ENCODE measurements around the gene ACTR2. TPM values are rescaled to one million over a fixed set of nuclear protein-coding genes. Genes with fewer than 3 reads are reported as not detected.

ACTR2 gene
- total RNA-seq, 4 donors from 2014 or later: 58.6 to 86.1 (median 80.0) TPM

DNA sequence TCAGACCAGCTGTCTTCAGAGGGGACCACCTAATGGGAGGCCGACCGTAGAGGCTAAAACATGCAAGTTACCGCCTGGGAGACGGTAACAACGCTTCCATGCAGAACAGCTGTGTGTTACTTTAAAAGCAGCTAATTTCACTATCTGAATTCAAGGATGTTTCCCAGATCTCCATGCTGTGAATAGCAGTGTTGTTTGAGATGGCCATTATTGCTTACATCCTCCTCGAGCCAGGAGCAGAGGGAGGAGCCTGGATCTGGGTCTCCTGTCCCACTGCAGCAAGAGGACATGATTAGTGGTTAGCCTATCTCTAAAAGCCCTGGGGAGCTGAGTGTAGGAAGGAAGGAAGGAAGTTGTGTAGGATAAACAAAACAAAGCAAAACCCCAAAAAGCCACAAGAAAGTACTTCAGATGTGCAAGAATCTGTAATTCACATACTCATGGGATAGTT is 50.9 kb downstream of the ACTR2 start:
- Histone ChIP-seq H3K27me3 (no peaks in the 10 kb centered on the region), H3K4me3 (no peak overlapping the region), H3K27ac (no peak overlapping the region), H3K4me1 (peaks cover 0 to 33% (median 5%) of the 10 kb centered on the region in 4 donors), H3K36me3 (no peaks in the 10 kb centered on the region), H3K9me3 (no peaks in the 10 kb centered on the region)
- TF ChIP-seq, protein P1, sequence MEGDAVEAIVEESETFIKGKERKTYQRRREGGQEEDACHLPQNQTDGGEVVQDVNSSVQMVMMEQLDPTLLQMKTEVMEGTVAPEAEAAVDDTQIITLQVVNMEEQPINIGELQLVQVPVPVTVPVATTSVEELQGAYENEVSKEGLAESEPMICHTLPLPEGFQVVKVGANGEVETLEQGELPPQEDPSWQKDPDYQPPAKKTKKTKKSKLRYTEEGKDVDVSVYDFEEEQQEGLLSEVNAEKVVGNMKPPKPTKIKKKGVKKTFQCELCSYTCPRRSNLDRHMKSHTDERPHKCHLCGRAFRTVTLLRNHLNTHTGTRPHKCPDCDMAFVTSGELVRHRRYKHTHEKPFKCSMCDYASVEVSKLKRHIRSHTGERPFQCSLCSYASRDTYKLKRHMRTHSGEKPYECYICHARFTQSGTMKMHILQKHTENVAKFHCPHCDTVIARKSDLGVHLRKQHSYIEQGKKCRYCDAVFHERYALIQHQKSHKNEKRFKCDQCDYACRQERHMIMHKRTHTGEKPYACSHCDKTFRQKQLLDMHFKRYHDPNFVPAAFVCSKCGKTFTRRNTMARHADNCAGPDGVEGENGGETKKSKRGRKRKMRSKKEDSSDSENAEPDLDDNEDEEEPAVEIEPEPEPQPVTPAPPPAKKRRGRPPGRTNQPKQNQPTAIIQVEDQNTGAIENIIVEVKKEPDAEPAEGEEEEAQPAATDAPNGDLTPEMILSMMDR (IDR thresholded peaks at IDR 0.05): no peak
- TF ChIP-seq EP300 (IDR thresholded peaks at IDR 0.05) (no peak), POLR2A (IDR thresholded peaks at IDR 0.05) (no peak)
- 34% methylated on average over 6 of the region's 6 CpGs for WGBS, 2 donors
- DNase-seq (ENCODE audit: low spot score in 2 of 2): no peak

- no peaks in the 10 kb centered on the region for H3K36me3 ChIP-seq
- peaks cover 0 to 33% (median 5%) of the 10 kb centered on the region in 4 donors for H3K4me1 ChIP-seq
- 88 to 89% methylated on average over 6 of the region's 6 CpGs for WGBS, 2 donors
- H3K9me3 ChIP-seq: no peaks in the 10 kb centered on the region
- H3K27ac ChIP-seq: no peak overlapping the region
- no peak overlapping the region for H3K4me3 ChIP-seq
- no peaks in the 10 kb centered on the region for H3K27me3 ChIP-seq
- TF ChIP-seq, protein P1 (IDR thresholded peaks at IDR 0.05): no peak
- TF ChIP-seq POLR2A (IDR thresholded peaks at IDR 0.05) (no peak), EP300 (IDR thresholded peaks at IDR 0.05) (no peak)
- no peak for DNase-seq (ENCODE audit: low spot score in 2 of 2)
Measured at GRCh38 chr2:65279756-65280155, 52.1 kb downstream of the ACTR2 start.

DNA sequence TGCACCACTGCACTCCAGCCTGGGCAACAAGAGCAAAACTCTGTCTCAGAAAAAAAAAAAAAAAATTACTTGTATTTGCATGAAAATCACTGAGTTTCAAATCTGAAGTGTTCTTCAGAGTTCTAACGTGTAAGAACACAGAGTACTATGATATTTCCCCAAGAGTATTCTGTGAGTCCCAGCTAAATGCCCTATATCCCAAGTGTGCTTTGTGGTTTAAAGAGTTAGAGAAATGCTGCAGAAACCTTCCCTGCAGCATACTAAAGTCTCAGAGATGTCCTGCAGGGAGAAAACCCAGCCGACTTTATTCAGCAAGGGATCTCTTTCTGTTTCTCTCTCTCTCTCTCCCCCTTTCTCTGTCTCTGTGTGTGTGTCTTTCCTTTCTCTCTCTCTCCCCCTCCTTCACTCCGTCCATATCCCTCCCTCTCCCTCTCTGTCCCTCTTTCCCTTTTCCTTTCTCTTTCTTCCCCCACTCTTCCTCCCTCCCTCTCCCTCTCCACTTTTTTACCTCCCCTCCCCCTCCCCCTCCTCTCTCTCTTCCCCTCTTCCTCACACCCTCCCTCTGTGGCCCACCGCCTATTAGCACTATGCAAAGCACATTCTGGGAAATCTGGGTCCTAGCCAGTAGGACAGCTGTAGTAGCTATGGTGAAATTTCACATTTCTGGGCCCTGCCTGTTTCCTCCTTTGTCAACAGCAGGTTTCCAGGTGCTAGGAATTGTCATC is 54.2 kb downstream of the ACTR2 start:
- Histone ChIP-seq H3K9me3 (no peaks in the 10 kb centered on the region), H3K27ac (peak overlapping the region in 2 of 4 donors; percentile 40 to 55), H3K4me3 (no peak overlapping the region), H3K4me1 (peaks cover 0 to 25% (median 5%) of the 10 kb centered on the region in 4 donors), H3K36me3 (no peaks in the 10 kb centered on the region), H3K27me3 (no peaks in the 10 kb centered on the region)
- DNase-seq (ENCODE audit: low spot score in 2 of 2): peak in 1 of 2 donors; percentile 39
- WGBS, 2 donors: 17 to 27% methylated on average over 4 of the region's 4 CpGs
- TF ChIP-seq, protein P1 (IDR thresholded peaks at IDR 0.05): no peak
- TF ChIP-seq EP300 (IDR thresholded peaks at IDR 0.05) (no peak), POLR2A (IDR thresholded peaks at IDR 0.05) (no peak)

DNA sequence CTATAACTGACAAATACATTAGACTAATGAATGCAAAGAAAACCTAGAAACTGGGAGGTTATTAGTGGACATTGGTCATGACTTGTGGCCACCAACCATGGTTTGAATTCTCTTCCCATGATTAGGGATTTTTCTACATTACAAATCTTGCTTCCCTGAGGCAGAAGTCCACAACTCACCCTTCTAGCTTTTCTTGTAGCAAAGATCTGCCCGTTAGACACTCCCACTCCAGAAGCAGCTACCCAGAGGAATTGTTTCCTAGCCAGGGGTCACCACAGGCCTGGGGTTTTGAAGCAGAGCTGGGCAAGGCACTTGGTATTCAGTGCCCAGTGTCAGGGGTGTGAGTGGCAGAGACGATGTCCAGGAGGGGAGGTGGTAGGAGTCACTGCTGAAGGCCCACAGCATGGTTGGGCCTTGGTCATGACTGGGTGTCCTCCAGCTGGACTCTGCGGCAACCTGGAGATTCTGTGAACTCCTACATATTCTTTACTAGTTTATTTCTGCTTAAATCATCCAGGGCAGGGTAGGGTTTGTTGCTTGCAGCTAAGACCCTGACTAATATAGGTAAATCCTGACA is 54.9 kb downstream of the ACTR2 start:
- 55 to 56% methylated on average over 3 of the region's 3 CpGs for WGBS, 2 donors
- no peak for TF ChIP-seq POLR2A (IDR thresholded peaks at IDR 0.05)
- TF ChIP-seq EP300 (IDR thresholded peaks at IDR 0.05): no peak
- TF ChIP-seq, protein P1 (IDR thresholded peaks at IDR 0.05): no peak
- peak overlapping the region in 2 of 4 donors; percentile 40 to 55 for H3K27ac ChIP-seq
- no peaks in the 10 kb centered on the region for H3K27me3 ChIP-seq
- H3K4me1 ChIP-seq: peaks cover 0 to 19% (median 5%) of the 10 kb centered on the region in 4 donors
- no peaks in the 10 kb centered on the region for H3K36me3 ChIP-seq
- no peaks in the 10 kb centered on the region for H3K9me3 ChIP-seq
- no peak overlapping the region for H3K4me3 ChIP-seq
- DNase-seq (ENCODE audit: low spot score in 2 of 2): no peak

GRCh38 chr2:65287364-65287763 is 59.7 kb downstream of the ACTR2 start:
- TF ChIP-seq POLR2A (IDR thresholded peaks at IDR 0.05) (no peak), EP300 (IDR thresholded peaks at IDR 0.05) (no peak)
- TF ChIP-seq, protein P1 (IDR thresholded peaks at IDR 0.05): no peak
- no peaks in the 10 kb centered on the region for H3K27me3 ChIP-seq
- peaks cover 0 to 15% (median 2%) of the 10 kb centered on the region in 4 donors for H3K4me1 ChIP-seq
- 97% methylated on average over 4 of the region's 4 CpGs for WGBS, 2 donors
- no peaks in the 10 kb centered on the region for H3K36me3 ChIP-seq
- H3K27ac ChIP-seq: no peak overlapping the region
- no peak overlapping the region for H3K4me3 ChIP-seq
- no peaks in the 10 kb centered on the region for H3K9me3 ChIP-seq
- DNase-seq (ENCODE audit: low spot score in 2 of 2): no peak

Measured in tibial nerve (tissue), 4 donors.